Stimulated activated CD4-positive, alpha-beta T cell treated with anti-CD3 and anti-CD28 coated beads, Interleukin-2, amount 100 ng/mL, for 48 hours (primary cell): Measurements from ENCODE around the gene EIF4G2.

ENCODE experiments used
- DNase-seq, 2 donors: peaks; one replicate each; pipeline ENCODE4 v3.0.0-alpha.2; 2020

EIF4G2 gene

GRCh38 chr11:10807493-10808234 is 1.1 kb downstream of the EIF4G2 start:
- peak; percentile 26 to 37 for DNase-seq

- no peak for DNase-seq
Measured at GRCh38 chr11:10806206-10806605, 2.5 kb downstream of the EIF4G2 start.

- DNase-seq, result no peak
Measured at GRCh38 chr11:10805741-10806140, 3.0 kb downstream of the EIF4G2 start.

DNA sequence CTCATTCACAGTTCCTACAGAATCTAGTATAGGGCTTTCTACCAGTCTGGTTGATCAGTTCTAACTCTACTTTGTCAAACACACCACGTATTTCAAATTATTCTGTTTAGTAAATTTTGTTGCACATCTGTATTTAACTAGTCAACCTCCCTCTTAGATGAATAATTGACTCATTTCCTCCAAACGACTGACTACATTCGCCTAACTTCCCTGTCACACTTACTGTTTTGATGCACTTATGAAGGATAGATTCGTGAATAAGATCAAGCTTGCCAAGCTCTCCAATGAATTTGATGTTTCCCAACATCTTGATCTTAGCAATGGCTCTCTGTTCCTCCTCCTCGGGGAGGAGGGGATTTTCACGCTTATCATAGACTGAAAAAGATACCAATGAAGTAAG is 5.0 kb downstream of the EIF4G2 start:
- DNase-seq, result no peak

- DNase-seq, result no peak
Measured at GRCh38 chr11:10800292-10800691, 8.4 kb downstream of the EIF4G2 start.

DNA sequence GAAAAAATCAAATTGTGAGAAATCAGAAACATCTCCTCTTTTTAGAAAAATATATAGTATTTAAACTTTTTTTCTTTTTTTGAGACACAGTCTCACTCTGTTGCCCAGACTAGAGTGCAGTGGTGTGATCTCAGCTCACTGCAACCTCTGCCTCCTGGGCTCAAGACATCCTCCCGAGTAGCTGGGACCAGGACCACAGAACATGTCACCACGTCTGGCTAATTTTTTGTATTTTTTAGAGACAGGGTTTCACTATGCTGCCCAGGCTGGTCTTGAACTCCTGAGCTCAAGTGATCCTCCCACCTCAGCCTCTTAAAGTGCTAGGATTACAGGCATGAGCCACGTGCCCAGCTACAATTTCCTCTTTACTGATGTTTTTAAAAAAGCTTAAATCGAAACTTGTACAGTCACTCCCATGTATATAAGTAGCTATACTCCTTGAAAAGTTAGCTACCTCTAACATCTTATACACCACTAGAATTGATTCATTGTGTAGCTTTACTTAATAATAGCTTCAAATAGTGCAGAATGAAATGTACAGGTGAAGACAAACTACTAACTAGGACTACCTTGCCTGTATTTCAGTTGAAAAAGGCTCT is 10.3 kb downstream of the EIF4G2 start:
- DNase-seq, result no peak

DNA sequence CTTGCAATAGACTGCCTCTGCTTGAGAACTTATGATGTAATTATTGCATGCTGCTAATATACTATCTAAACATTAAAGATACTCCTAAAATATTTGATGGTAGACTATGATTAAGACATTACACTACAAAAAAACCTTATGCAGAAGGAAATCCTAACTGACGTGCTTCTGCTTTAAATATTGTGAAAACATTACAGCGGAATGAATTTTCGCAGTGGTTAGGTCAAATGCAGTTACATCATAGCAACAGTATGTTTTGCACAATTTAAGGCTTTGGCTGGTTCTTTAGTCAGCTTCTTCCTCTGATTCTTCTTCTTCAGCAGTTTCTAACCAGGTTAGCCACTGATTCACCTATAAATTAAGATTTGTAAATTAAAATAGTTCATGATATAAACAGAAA is 11.2 kb downstream of the EIF4G2 start:
- DNase-seq, result no peak

GRCh38 chr11:10797001-10797400 is 11.7 kb downstream of the EIF4G2 start:
- no peak for DNase-seq

DNA sequence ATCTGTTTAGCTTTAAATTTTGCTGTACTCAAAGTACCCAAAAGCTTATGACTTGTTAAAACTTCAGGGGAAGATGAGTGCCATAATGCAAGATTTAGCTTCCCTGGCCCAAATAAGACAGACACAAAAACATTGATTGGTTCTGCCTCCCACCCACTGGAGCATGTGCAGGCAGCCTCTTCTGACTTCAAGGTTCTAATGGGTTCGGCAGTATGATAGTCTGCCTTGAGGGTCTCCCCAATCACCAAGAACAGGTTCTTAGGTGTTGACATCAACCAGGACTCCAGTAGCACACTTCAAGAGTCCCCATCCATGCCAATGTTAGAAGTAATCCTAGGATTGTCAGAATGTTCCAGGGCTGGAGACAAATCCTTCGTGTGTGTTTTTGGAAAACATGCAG is 12.5 kb downstream of the EIF4G2 start:
- DNase-seq, result no peak

GRCh38 chr11:10793470-10794255 is 15.1 kb downstream of the EIF4G2 start:
- no peak for DNase-seq

GRCh38 chr11:10792385-10793068 is 16.2 kb downstream of the EIF4G2 start:
- peak; percentile 89 to 91 for DNase-seq

- no peak for DNase-seq
Measured at GRCh38 chr11:10786451-10786850, 22.3 kb downstream of the EIF4G2 start.

GRCh38 chr11:10785146-10785474 is 23.6 kb downstream of the EIF4G2 start:
- DNase-seq, result no peak

GRCh38 chr11:10784232-10785145 is 24.2 kb downstream of the EIF4G2 start:
- no peak for DNase-seq

DNA sequence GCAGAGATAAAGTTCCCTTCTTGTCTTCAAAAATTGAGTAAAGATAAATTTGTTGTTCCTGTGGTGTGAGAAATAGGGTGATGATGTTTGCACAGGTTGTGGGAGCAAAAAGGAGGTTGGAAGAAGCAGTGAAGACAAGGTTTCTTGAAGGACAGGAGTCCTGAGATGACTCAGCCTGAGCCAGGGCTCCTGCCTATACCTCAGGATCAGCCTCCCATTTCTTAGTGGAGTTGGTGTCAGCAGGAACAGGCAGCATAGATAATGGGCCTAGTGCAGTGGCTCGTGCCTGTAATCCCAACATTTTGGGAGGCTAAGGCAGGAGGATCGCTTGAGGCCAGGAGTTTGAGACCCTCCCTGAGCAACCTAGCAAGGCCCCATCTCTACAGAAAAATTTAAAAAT is 28.7 kb downstream of the EIF4G2 start:
- no peak for DNase-seq

GRCh38 chr11:10779086-10779485 is 29.6 kb downstream of the EIF4G2 start:
- DNase-seq, result no peak

- no peak for DNase-seq
Measured at GRCh38 chr11:10778217-10778970, 30.3 kb downstream of the EIF4G2 start.

GRCh38 chr11:10777806-10778205 is 30.9 kb downstream of the EIF4G2 start:
- no peak for DNase-seq

- no peak for DNase-seq
Measured at GRCh38 chr11:10777393-10777793, 31.3 kb downstream of the EIF4G2 start.

DNA sequence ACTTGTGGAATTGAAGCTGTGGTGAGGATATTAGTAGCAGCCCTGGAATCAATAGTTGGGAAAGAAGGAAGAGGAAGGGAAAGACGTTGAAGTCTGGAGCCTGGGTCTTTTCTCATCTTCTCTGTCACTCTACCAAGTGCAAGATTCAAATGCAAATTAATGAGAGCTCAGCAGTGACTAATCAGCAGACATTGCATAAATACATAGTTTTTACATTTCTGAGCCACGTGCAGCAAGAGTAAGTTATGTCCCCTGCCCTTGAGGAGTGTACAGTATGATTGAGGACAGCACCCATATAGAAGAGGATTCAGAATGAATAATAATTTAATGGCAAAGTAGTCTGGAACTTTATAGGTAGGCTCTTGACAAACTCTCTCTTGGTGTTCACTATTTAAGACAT is 33.9 kb downstream of the EIF4G2 start:
- no peak for DNase-seq

DNA sequence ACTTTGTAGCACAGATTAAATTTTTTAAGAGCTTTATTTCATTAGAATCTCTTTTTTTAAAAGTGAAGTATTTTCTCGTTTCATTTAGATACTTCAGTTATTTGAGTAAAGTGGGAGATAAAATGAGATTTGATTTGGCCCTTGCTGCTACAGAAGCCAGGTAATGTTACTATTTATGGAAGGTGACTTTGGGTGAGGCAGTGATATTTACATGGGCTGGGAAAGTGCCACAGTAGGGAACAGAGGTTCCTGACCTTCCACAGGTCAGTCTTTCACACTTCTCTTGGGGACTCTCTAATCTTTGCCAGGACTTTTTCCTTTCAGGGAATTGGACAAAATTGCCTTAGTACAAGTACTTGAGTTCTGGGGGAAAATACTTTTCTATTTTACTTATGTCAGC is 37.3 kb downstream of the EIF4G2 start:
- DNase-seq, result no peak
